IMR-90 (cell line): Measurements from ENCODE around the gene HMX3. TPM values are rescaled to one million over a fixed set of nuclear protein-coding genes. Genes with fewer than 3 reads are reported as not detected.

Source experiments
- ATAC-seq: fragments of 200-7000 bp; cut with Tn5 transposase; 2 replicates; pipeline ENCODE4 v1.9.1; 2020; ENCODE audit warnings: low read depth, mild to moderate bottlenecking, moderate library complexity
- BruUV-seq: library from RNA; stranded (reverse); fragments of 400-500 nt; replicated peaks from 2 replicates; lab custom pipeline; 2021; lab: Mats Ljungman, UMichigan
- CTCF ChIA-PET: fragments of 300-600 bp; formaldehyde crosslinking; extraction: SDS; loops from one replicate; lab custom pipeline; 2021; ENCODE audit warnings: antibody characterized with exemption; lab: Yijun Ruan, JAX
- POLR2A ChIA-PET: fragments of 300-600 bp; sonication (Branson Sonifier 250); formaldehyde crosslinking; loops from one replicate; lab custom pipeline; 2022; ENCODE audit warnings: antibody characterized with exemption; ENCODE audit not compliant: unreplicated experiment; lab: Charles Lee
- DNase-seq: peaks from one replicate; pipeline ENCODE4 v3.0.0; 2013
- H2AFZ ChIP-seq: replicated peaks from 2 replicates; pipeline ENCODE3; 2013; ENCODE audit warnings: low read length, mild to moderate bottlenecking; ENCODE audit not compliant: poor library complexity
- H2AK5ac ChIP-seq: 2 replicates; pipeline ENCODE4 v1.6.1; 2013; ENCODE audit warnings: low read depth, low read length, inconsistent platforms
- H2AK9ac ChIP-seq: replicated peaks from 2 replicates; pipeline ENCODE3; 2013; ENCODE audit warnings: mild to moderate bottlenecking, low read depth, low read length, moderate library complexity; ENCODE audit not compliant: poor library complexity
- H2BK120ac ChIP-seq: 2 replicates; pipeline ENCODE4 v1.6.1; 2013; ENCODE audit warnings: low read depth, low read length, inconsistent platforms
- H2BK15ac ChIP-seq: 3 replicates; pipeline ENCODE4 v1.6.1; 2013; ENCODE audit warnings: low read depth, low read length, inconsistent platforms
- H2BK20ac ChIP-seq: 2 replicates; pipeline ENCODE4 v1.6.1; 2013; ENCODE audit warnings: low read depth, mild to moderate bottlenecking, inconsistent platforms, low read length, moderate library complexity
- H2BK5ac ChIP-seq: 2 replicates; pipeline ENCODE4 v1.6.1; 2013; ENCODE audit warnings: mild to moderate bottlenecking, low read depth, low read length, inconsistent platforms; ENCODE audit not compliant: poor library complexity, severe bottlenecking
- H3K14ac ChIP-seq: replicated peaks from 2 replicates; pipeline ENCODE4 v1.6.1; 2013; ENCODE audit warnings: low read depth, low read length, inconsistent platforms
- H3K18ac ChIP-seq: 2 replicates; pipeline ENCODE4 v1.6.1; 2013; ENCODE audit warnings: low read depth, low read length, control low read depth
- H3K23ac ChIP-seq: 2 replicates; pipeline ENCODE4 v1.6.1; 2013; ENCODE audit warnings: low read depth, low read length, inconsistent platforms
- H3K27ac ChIP-seq: 2 replicates; pipeline ENCODE4 v1.5.1; 2013; ENCODE audit warnings: mild to moderate bottlenecking, control low read depth, low read length; ENCODE audit not compliant: insufficient read depth
- H3K27me3 ChIP-seq: 2 replicates; pipeline ENCODE4 v1.6.1; 2013; ENCODE audit warnings: low read length; ENCODE audit not compliant: control insufficient read depth, insufficient read depth
- H3K36me3 ChIP-seq: 2 replicates; pipeline ENCODE4 v1.6.1; 2013; ENCODE audit warnings: low read length, mixed read lengths; ENCODE audit not compliant: control insufficient read depth, insufficient read depth
- H3K4ac ChIP-seq: 2 replicates; pipeline ENCODE4 v1.6.1; 2013; ENCODE audit warnings: low read depth, low read length, inconsistent platforms
- H3K4me1 ChIP-seq: 2 replicates; pipeline ENCODE4 v1.6.1; 2013; ENCODE audit warnings: low read length, mixed read lengths; ENCODE audit not compliant: control insufficient read depth, insufficient read depth
- H3K4me2 ChIP-seq: 2 replicates; pipeline ENCODE4 v1.6.1; 2013; ENCODE audit warnings: low read depth, mild to moderate bottlenecking, control low read depth, low read length, moderate library complexity
- H3K4me3 ChIP-seq: 2 replicates; pipeline ENCODE4 v1.5.1; 2013; ENCODE audit warnings: low read depth, mild to moderate bottlenecking, control low read depth, low read length, moderate library complexity; ENCODE audit not compliant: insufficient read depth
- H3K56ac ChIP-seq: 2 replicates; pipeline ENCODE4 v1.6.1; 2013; ENCODE audit warnings: low read length, inconsistent platforms; ENCODE audit not compliant: insufficient read depth; ENCODE audit errors: extremely low read depth
- H3K79me1 ChIP-seq, 2 experiments: 2 replicates each; pipeline ENCODE4 v1.6.1; 2013; ENCODE audit warnings: low read length in 2 of 2, inconsistent platforms in 1 of 2, low read depth in 1 of 2
- H3K9ac ChIP-seq: 2 replicates; pipeline ENCODE4 v1.6.1; 2013; ENCODE audit warnings: low read depth, low read length, control low read depth
- H3K9me1 ChIP-seq: 2 replicates; pipeline ENCODE4 v1.6.1; 2013; ENCODE audit warnings: low read length, inconsistent platforms; ENCODE audit not compliant: insufficient read depth
- H3K9me3 ChIP-seq: 2 replicates; pipeline ENCODE4 v1.6.1; 2013; ENCODE audit warnings: low read length; ENCODE audit not compliant: control insufficient read depth, insufficient read depth
- H4K20me1 ChIP-seq: 2 replicates; pipeline ENCODE4 v1.6.1; 2013; ENCODE audit warnings: low read length, inconsistent platforms; ENCODE audit not compliant: insufficient read depth
- H4K5ac ChIP-seq: 2 replicates; pipeline ENCODE4 v1.6.1; 2013; ENCODE audit warnings: mild to moderate bottlenecking, low read depth, low read length, control low read depth
- H4K8ac ChIP-seq, 2 experiments: 2 replicates each; pipeline ENCODE4 v1.6.1; 2013; ENCODE audit warnings: low read depth in 2 of 2, low read length in 2 of 2, control low read depth in 1 of 2, inconsistent platforms in 1 of 2
- H4K91ac ChIP-seq: 2 replicates; pipeline ENCODE4 v1.6.1; 2013; ENCODE audit warnings: low read depth, low read length, inconsistent platforms; ENCODE audit not compliant: insufficient read depth
- CEBPB ChIP-seq: IDR thresholded peaks from 2 replicates; pipeline ENCODE4 v1.6.1; 2012; ENCODE audit warnings: low read depth, low read length, improper control_type of control experiment
- CHD1 ChIP-seq: IDR thresholded peaks from 2 replicates; pipeline ENCODE4 v1.6.1; 2012; ENCODE audit warnings: low read depth, low read length, improper control_type of control experiment
- ELK1 ChIP-seq: fragments of 150-350 bp; IDR thresholded peaks from 2 replicates; pipeline ENCODE4 v1.6.1; 2016; ENCODE audit warnings: low read depth, mild to moderate bottlenecking, low read length, moderate library complexity, borderline replicate concordance
- MXI1 ChIP-seq: IDR thresholded peaks from 2 replicates; pipeline ENCODE4 v1.6.1; 2012; ENCODE audit warnings: low read depth, mild to moderate bottlenecking, low read length, moderate library complexity, borderline replicate concordance
- POLR2A ChIP-seq: IDR thresholded peaks from 2 replicates; pipeline ENCODE4 v1.6.1; 2012; ENCODE audit warnings: mild to moderate bottlenecking, low read depth, low read length
- RCOR1 ChIP-seq: IDR thresholded peaks from 2 replicates; pipeline ENCODE4 v1.6.1; 2012; ENCODE audit warnings: mild to moderate bottlenecking, low read length, improper control_type of control experiment; ENCODE audit not compliant: insufficient replicate concordance
- RFX5 ChIP-seq: IDR thresholded peaks from 2 replicates; pipeline ENCODE4 v1.8.0; 2012; ENCODE audit warnings: low read depth, mild to moderate bottlenecking, low read length, moderate library complexity
- SMC3 ChIP-seq: fragments of 150-350 bp; IDR thresholded peaks from 2 replicates; pipeline ENCODE4 v1.6.1; 2016; ENCODE audit warnings: low read depth, mild to moderate bottlenecking, antibody characterized with exemption, low read length, moderate library complexity
- USF2 ChIP-seq: fragments of 150-350 bp; IDR thresholded peaks from 2 replicates; pipeline ENCODE4 v1.6.1; 2017; ENCODE audit warnings: mild to moderate bottlenecking, antibody characterized with exemption, low read length, low read depth
- WGBS, 2 experiments: methylation state at CpG; one replicate each; pipeline versions ENCODE4 v1.1.5 to v1.1.7; 2013; ENCODE audit warnings: missing lambda C conversion rate in 2 of 2; ENCODE audit not compliant: insufficient read length in 1 of 2; ENCODE audit errors: extremely low coverage in 2 of 2; 5-methylcytosine and 5-hydroxymethylcytosine counted together
- dilution Hi-C: fragments of 300-500 bp; cut with HindIII; formaldehyde crosslinking; loops from one replicate; pipeline ENCODE4 v1.14.3; 2018; ENCODE audit warnings: low sequenced_read_pairs; ENCODE audit not compliant: unreplicated experiment
- in situ Hi-C: fragments of 300-500 bp; cut with MboI; formaldehyde crosslinking; loops from 3 replicates; pipeline ENCODE4 v1.14.3; 2019; ENCODE audit warnings: low sequenced_read_pairs, inconsistent platforms, mixed read lengths
- intact Hi-C: fragments of 100-400 bp; cut with micrococcal nuclease; formaldehyde crosslinking; loops from 2 replicates; pipeline ENCODE4 v1.10.0; 2022
- polyA plus RNA-seq, 3 experiments: library from polyadenylated mRNA; depleted of rRNA; stranded (reverse); fragments of >200 nt; gene quantifications; 2 replicates each; pipeline ENCODE4 v1.2.3, GENCODE V29; 2012; ENCODE audit warnings: low replicate concordance in 1 of 3
- total RNA-seq: library from RNA; depleted of rRNA; stranded (reverse); fragments of >200 nt; gene quantifications from 2 replicates; pipeline ENCODE4 v1.2.3, GENCODE V29; 2012

The HMX3 gene
- total and polyA plus RNA-seq, 2 of the 4 experiments (the other 2 are of a cell fraction), result not detected

DNA sequence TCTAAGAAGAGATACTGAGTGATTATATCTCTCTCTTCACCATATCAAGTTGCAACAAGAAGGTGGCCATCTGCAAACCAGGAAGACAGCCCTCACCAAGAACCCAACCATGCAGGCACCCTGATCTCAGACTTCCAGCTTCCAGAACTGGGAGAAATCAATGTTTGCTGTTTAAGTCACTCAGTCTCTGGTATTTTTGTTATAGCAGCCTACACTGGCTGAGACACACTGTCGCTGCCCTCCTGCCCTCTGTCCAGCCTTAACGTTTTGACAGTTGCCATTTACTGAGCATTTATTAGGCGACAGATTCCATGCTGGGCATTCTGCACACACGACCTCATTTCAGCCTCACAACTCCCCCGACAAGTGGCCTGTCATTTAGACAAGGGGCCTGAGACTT lies 9.5 kb upstream of the HMX3 start:
- no peak overlapping the region for H4K8ac ChIP-seq
- H3K79me1 ChIP-seq, result no peaks in the 10 kb centered on the region
- H2BK15ac ChIP-seq, result no peak overlapping the region
- H3K9ac ChIP-seq, result no peak overlapping the region
- no peak overlapping the region for H3K23ac ChIP-seq
- DNase-seq (no peak), ATAC-seq (no peak)
- BruUV-seq, result no TSS peak
- no peak overlapping the region for H4K91ac ChIP-seq
- intact Hi-C loops (no loop called here), dilution Hi-C loops (no loop called here), in situ Hi-C loops (loop anchor here (25.0 kb wide), 1 partner anchor 1261 kb away; no protein-coding TSS in a partner anchor)
- H3K4me1 ChIP-seq, result no peaks in the 10 kb centered on the region
- H4K20me1 ChIP-seq, result no peaks in the 10 kb centered on the region
- H3K27ac ChIP-seq, result no peak overlapping the region
- ChIA-PET POLR2A (no interaction called here), CTCF (interaction anchor here (1.2 kb wide), 1 partner anchor 84 kb away, joined by 3 read pairs; no protein-coding TSS in a partner anchor)
- no peak overlapping the region for H2BK120ac ChIP-seq
- H2BK20ac ChIP-seq, result no peak overlapping the region
- no peaks in the 10 kb centered on the region for H3K36me3 ChIP-seq
- peaks cover 18% of the 10 kb centered on the region for H3K27me3 ChIP-seq
- no peak overlapping the region for H4K5ac ChIP-seq
- no peak overlapping the region for H3K4me3 ChIP-seq
- no peak overlapping the region for H2BK5ac ChIP-seq
- H3K18ac ChIP-seq, result no peak overlapping the region
- no peak overlapping the region for H3K4ac ChIP-seq
- H2AK9ac ChIP-seq, result no peak overlapping the region
- no peak overlapping the region for H2AK5ac ChIP-seq
- TF ChIP-seq POLR2A, result no peak
- no peak for TF ChIP-seq SMC3
- no peak for TF ChIP-seq MXI1
- no peak for TF ChIP-seq ELK1
- no peak for TF ChIP-seq RFX5
- no peak for TF ChIP-seq RCOR1
- TF ChIP-seq CEBPB, result no peak
- no peak for TF ChIP-seq CHD1
- no peak for TF ChIP-seq USF2
- H2AFZ ChIP-seq, result no peak overlapping the region
- no peak overlapping the region for H3K56ac ChIP-seq
- H3K4me2 ChIP-seq, result no peak overlapping the region
- no peaks in the 10 kb centered on the region for H3K9me1 ChIP-seq
- no peaks in the 10 kb centered on the region for H3K9me3 ChIP-seq
- 39% methylated on average over 3 of the region's 5 CpGs; no CpG with 5 or more reads in 1 of the 2 experiments for WGBS, 2 experiments
- no peak overlapping the region for H3K14ac ChIP-seq
